Activated CD4-positive, alpha-beta T cell treated with anti-CD3 and anti-CD28 coated beads, Interleukin-2, Interleukin-6, amounts not matched to agents 100 ng/mL and 50 ng/mL, durations not matched to agents 16 hours and 8 hours (primary cell): ENCODE measurements around the gene PPP2R2C.

Experiments used
- DNase-seq: peaks from one replicate; pipeline ENCODE4 v3.0.0-alpha.2; 2020

Gene PPP2R2C

DNA sequence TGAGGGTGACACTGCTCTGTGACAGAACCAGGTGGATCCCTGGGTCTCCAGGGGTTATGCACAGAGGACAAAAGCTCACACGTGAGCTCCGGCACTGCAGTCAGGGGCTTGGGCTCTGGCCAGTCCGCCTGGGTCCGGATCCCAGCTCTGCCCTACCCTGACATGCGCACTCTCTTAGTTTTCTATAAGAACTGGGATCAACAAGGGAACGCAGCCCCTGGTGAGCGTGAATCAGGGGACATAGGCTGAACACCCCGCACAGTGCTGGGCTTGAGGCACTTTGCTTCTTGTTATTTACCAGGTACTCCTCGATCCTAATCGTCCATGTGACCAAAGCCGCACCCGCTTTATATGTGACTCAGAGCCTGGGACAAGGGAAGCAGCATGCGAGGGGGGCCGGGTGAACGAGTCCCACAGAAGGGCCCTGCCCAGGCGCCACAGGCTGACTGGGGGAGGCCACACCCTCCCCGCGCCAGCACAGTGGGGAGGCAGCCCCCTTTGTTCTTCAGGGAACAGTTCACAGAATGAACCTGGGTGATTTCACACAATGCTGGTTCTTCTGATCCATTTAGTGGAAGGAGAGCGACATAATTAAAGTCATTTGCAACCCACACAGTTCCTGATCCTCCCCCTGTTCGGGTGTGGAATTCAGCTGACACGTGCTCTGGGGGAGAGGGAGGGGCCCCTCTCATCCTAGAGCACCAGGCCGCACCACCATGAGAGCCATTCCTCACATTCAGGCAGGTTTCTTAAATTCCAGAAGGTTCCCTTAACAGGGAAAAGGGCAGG, 147.2 kb downstream of the PPP2R2C start:
- DNase-seq = no peak

DNA sequence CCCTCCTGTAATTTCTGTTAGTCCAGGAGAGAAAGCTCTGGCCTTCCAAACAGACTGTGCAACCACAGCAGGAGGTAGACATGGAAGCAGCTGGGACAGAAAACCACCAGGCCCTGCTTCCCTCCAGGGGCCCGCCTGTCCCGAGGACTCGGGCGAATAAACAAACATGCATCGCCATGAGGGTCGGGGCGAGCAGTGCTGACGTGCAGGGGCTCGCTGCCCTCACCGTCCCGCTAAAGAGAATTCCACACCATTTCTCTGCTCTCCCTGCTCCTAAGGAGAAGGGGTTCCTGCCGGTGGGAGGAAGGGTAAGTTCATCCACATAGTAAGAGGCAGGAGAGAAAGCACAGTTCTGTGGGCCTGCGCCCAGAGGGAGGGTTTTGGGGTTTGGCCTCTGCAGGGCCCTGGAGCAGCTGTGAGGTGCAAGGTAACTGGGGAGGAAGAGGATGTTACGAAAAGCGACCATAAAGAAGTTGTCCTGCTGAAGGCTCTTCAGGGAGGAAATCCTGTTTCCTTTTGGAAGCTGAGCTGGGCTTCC, 147.9 kb downstream of the PPP2R2C start:
- DNase-seq = no peak

- no peak for DNase-seq
These were observed 149.4 kb downstream of the PPP2R2C start for GRCh38 chr4:6322761-6323566.

- no peak for DNase-seq
These were observed 150.2 kb downstream of the PPP2R2C start for GRCh38 chr4:6322067-6322760.

GRCh38 chr4:6321361-6321760, 151.1 kb downstream of the PPP2R2C start:
- DNase-seq = no peak

DNA sequence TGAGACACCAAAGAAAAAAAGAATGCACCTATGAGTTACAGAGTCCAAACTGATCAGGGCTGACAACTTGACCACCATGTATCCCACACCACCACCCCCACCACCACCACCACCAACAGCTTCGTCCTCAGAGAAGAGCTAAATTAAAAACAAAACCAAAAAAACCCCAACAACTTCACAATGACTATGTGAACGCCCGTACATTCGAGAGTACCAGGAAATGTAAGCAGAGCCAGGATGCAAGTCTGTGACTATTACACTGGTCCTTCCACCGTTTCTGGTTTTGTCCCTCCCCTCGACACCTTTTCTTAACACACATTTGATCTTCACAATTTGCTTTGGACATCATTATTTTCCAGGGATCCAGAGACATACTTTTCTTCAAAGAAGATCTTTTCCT, 151.8 kb downstream of the PPP2R2C start:
- DNase-seq = peak; percentile 55

GRCh38 chr4:6319530-6320150, 152.8 kb downstream of the PPP2R2C start:
- DNase-seq = no peak

DNA sequence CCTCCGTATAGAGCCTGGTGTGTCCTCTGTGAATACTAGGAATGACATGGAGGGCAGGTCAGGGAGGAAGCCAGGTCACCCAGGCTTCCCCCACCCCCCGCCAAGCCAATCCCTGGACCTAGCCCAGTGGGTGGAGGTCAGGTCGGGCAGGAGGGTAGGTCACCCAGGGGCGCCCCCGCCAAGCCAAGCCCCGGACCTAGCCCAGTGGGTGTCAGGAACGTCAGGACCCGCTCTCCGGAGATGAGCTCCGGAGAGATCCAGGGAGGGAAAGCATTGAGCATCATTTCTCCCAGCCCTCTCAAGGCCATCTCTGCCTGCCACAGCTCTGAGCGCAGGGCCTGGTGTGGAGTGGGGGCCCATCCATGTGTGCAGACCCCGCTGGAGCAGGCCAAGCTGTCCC, 154.2 kb downstream of the PPP2R2C start:
- no peak for DNase-seq

DNA sequence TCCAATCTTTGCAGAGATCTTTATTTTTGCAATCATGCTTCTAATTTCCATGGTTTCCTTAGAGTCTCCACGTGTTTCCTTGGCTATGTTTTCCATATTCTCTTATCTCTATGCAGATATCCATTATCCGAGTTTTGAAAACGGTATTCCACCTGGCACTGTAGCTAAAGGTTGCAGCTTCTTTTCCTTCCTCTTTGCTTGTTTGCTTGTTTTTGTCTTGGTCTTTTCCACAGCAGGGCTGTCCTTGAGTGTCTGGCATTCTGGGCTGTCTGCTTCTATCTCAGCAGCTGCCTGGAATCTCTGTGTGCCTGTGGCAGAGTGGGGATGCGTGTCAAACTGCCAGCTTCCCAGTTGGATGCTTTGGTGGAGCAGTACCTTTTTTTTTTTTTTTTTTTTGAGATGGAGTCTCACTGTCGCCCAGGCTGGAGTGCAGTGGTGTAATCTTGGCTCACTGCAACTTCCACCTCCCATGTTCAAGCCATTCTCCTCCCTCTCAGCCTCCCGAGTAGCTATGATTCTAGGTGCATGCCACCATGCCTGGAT, 155.9 kb downstream of the PPP2R2C start:
- DNase-seq = no peak

- no peak for DNase-seq
These were observed 159.2 kb downstream of the PPP2R2C start for GRCh38 chr4:6313216-6313615.

DNA sequence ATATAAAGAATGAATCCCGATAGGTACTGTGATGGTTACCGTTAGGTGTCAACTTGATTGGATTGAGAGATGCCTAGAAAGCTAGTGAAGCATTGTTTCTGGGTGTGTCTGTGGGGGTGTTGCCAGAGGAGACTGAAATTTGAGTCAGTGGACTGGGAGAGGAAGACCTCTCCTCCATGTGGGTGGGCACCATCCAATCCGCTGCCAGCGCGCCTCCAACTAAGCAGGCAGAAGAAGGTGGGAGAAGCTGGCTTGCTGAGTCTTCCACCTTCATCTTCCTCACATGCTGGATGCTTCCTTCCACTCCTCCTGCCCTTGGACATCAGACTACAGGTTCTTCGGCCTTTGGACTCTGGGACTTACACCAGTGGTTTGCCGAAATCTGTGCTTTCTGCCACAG, 162.6 kb downstream of the PPP2R2C start:
- DNase-seq = no peak

DNA sequence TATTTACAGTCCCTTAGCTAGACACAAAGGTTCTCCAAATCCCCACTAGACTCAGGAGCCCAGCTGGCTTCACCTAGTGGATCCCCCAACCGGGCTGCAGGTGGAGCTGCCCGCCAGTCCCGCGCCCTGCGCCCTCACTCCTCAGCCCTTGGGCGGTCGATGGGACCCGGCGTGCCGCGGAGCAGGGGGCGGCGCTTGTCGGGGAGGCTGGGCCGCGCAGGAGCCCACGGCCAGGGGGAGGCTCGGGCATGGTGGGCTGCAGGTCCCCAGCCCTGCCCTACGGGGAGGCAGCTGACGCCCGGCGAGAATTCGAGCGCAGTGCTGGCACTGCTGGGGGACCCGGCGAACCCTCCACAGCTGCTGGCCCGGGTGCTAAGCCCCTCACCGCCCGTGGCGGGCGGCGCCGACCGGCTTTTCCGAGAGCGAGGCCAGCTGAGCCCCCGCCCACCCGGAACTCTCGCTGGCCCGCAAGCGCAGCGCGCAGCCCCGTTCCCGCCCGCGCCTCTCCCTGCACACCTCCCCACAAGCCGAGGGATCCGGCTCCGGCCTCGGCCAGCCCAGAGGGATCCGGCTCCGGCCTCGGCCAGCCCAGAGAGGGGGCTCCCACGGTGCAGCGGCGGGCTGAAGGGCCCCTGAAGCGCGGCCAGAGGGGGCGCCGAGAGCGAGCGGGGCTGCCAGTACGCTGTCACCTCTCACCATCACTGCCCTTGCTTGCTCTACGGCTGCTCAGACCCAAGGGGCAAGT, 163.3 kb downstream of the PPP2R2C start:
- no peak for DNase-seq

DNA sequence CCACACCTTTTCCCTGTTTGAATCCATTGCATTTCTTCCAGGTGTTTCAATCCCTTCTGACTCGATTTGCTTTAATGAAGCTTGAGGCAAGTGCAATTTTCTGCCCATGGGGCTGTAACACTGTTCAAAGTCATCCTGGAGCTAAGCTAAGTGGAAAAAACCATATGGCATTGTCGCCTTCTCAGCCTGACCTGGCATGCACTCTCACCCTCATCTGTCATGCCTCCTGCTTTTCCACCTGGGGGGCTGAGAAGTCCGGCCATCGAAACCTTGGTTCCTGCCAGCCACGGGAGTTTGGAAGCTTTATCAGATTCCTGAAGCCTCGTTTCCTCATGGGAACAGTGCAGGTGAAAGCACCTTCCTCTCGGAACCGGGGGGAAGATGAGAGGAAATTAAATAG, 164.5 kb downstream of the PPP2R2C start:
- DNase-seq = no peak

GRCh38 chr4:6307230-6307629, 165.2 kb downstream of the PPP2R2C start:
- DNase-seq = peak; percentile 15

GRCh38 chr4:6306299-6306698, 166.1 kb downstream of the PPP2R2C start:
- DNase-seq = no peak

GRCh38 chr4:6303943-6304342, 168.5 kb downstream of the PPP2R2C start:
- DNase-seq = no peak

- no peak for DNase-seq
These were observed 169.5 kb downstream of the PPP2R2C start for GRCh38 chr4:6302869-6303268.

GRCh38 chr4:6301732-6302442, 170.5 kb downstream of the PPP2R2C start:
- DNase-seq = no peak

DNA sequence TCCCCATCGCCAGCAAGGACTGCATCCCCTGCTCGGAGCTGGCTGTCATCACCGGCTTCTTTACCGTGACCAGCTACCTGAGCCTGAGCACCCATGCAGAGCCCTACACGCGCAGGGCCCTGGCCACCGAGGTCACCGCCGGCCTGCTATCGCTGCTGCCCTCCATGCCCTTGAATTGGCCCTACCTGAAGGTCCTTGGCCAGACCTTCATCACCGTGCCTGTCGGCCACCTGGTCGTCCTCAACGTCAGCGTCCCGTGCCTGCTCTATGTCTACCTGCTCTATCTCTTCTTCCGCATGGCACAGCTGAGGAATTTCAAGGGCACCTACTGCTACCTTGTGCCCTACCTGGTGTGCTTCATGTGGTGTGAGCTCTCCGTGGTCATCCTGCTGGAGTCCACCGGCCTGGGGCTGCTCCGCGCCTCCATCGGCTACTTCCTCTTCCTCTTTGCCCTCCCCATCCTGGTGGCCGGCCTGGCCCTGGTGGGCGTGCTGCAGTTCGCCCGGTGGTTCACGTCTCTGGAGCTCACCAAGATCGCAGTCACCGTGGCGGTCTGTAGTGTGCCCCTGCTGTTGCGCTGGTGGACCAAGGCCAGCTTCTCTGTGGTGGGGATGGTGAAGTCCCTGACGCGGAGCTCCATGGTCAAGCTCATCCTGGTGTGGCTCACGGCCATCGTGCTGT, 171.2 kb downstream of the PPP2R2C start:
- DNase-seq = no peak

- no peak for DNase-seq
These were observed 172.1 kb downstream of the PPP2R2C start for GRCh38 chr4:6300359-6300758.

DNA sequence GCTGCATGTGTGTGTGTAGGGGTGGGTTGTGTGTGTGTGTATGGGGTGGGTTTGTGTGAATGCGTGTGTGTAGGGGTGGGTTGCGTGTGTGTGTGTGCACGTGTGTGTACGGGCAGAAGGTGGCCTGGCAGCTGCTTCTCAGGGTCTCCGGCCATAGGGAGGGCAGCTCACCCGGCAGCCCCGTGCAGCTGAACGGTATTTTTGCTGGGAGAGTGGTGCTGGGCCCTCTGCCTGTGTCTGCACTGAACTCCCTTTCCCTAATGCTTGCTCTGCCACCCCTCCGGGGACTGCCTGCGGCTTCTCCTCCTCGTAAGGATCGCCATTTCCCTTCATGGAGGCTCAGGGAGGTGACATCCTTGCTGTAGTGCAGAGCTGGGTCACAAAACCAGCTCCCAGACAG, 172.5 kb downstream of the PPP2R2C start:
- no peak for DNase-seq
